IMR-90 (cell line): Measurements from ENCODE around the gene DYNLL2. TPM values are rescaled to one million over a fixed set of nuclear protein-coding genes. Genes with fewer than 3 reads are reported as not detected.

Experiments
- ATAC-seq: fragments of 200-7000 bp; cut with Tn5 transposase; 2 replicates; pipeline ENCODE4 v1.9.1; 2020; ENCODE audit warnings: low read depth, mild to moderate bottlenecking, moderate library complexity
- BruUV-seq: library from RNA; stranded (reverse); fragments of 400-500 nt; replicated peaks from 2 replicates; lab custom pipeline; 2021; lab: Mats Ljungman, UMichigan
- CTCF ChIA-PET: fragments of 300-600 bp; formaldehyde crosslinking; extraction: SDS; loops from one replicate; lab custom pipeline; 2021; ENCODE audit warnings: antibody characterized with exemption; lab: Yijun Ruan, JAX
- POLR2A ChIA-PET: fragments of 300-600 bp; sonication (Branson Sonifier 250); formaldehyde crosslinking; loops from one replicate; lab custom pipeline; 2022; ENCODE audit warnings: antibody characterized with exemption; ENCODE audit not compliant: unreplicated experiment; lab: Charles Lee
- DNase-seq: peaks from one replicate; pipeline ENCODE4 v3.0.0; 2013
- H2AFZ ChIP-seq: replicated peaks from 2 replicates; pipeline ENCODE3; 2013; ENCODE audit warnings: low read length, mild to moderate bottlenecking; ENCODE audit not compliant: poor library complexity
- H2AK5ac ChIP-seq: 2 replicates; pipeline ENCODE4 v1.6.1; 2013; ENCODE audit warnings: low read depth, low read length, inconsistent platforms
- H2AK9ac ChIP-seq: replicated peaks from 2 replicates; pipeline ENCODE3; 2013; ENCODE audit warnings: mild to moderate bottlenecking, low read depth, low read length, moderate library complexity; ENCODE audit not compliant: poor library complexity
- H2BK120ac ChIP-seq: 2 replicates; pipeline ENCODE4 v1.6.1; 2013; ENCODE audit warnings: low read depth, low read length, inconsistent platforms
- H2BK15ac ChIP-seq: 3 replicates; pipeline ENCODE4 v1.6.1; 2013; ENCODE audit warnings: low read depth, low read length, inconsistent platforms
- H2BK20ac ChIP-seq: 2 replicates; pipeline ENCODE4 v1.6.1; 2013; ENCODE audit warnings: low read depth, mild to moderate bottlenecking, inconsistent platforms, low read length, moderate library complexity
- H2BK5ac ChIP-seq: 2 replicates; pipeline ENCODE4 v1.6.1; 2013; ENCODE audit warnings: mild to moderate bottlenecking, low read depth, low read length, inconsistent platforms; ENCODE audit not compliant: poor library complexity, severe bottlenecking
- H3K14ac ChIP-seq: replicated peaks from 2 replicates; pipeline ENCODE4 v1.6.1; 2013; ENCODE audit warnings: low read depth, low read length, inconsistent platforms
- H3K18ac ChIP-seq: 2 replicates; pipeline ENCODE4 v1.6.1; 2013; ENCODE audit warnings: low read depth, low read length, control low read depth
- H3K23ac ChIP-seq: 2 replicates; pipeline ENCODE4 v1.6.1; 2013; ENCODE audit warnings: low read depth, low read length, inconsistent platforms
- H3K27ac ChIP-seq: 2 replicates; pipeline ENCODE4 v1.5.1; 2013; ENCODE audit warnings: mild to moderate bottlenecking, control low read depth, low read length; ENCODE audit not compliant: insufficient read depth
- H3K27me3 ChIP-seq: 2 replicates; pipeline ENCODE4 v1.6.1; 2013; ENCODE audit warnings: low read length; ENCODE audit not compliant: control insufficient read depth, insufficient read depth
- H3K36me3 ChIP-seq: 2 replicates; pipeline ENCODE4 v1.6.1; 2013; ENCODE audit warnings: low read length, mixed read lengths; ENCODE audit not compliant: control insufficient read depth, insufficient read depth
- H3K4ac ChIP-seq: 2 replicates; pipeline ENCODE4 v1.6.1; 2013; ENCODE audit warnings: low read depth, low read length, inconsistent platforms
- H3K4me1 ChIP-seq: 2 replicates; pipeline ENCODE4 v1.6.1; 2013; ENCODE audit warnings: low read length, mixed read lengths; ENCODE audit not compliant: control insufficient read depth, insufficient read depth
- H3K4me2 ChIP-seq: 2 replicates; pipeline ENCODE4 v1.6.1; 2013; ENCODE audit warnings: low read depth, mild to moderate bottlenecking, control low read depth, low read length, moderate library complexity
- H3K4me3 ChIP-seq: 2 replicates; pipeline ENCODE4 v1.5.1; 2013; ENCODE audit warnings: low read depth, mild to moderate bottlenecking, control low read depth, low read length, moderate library complexity; ENCODE audit not compliant: insufficient read depth
- H3K56ac ChIP-seq: 2 replicates; pipeline ENCODE4 v1.6.1; 2013; ENCODE audit warnings: low read length, inconsistent platforms; ENCODE audit not compliant: insufficient read depth; ENCODE audit errors: extremely low read depth
- H3K79me1 ChIP-seq, 2 experiments: 2 replicates each; pipeline ENCODE4 v1.6.1; 2013; ENCODE audit warnings: low read length in 2 of 2, inconsistent platforms in 1 of 2, low read depth in 1 of 2
- H3K9ac ChIP-seq: 2 replicates; pipeline ENCODE4 v1.6.1; 2013; ENCODE audit warnings: low read depth, low read length, control low read depth
- H3K9me1 ChIP-seq: 2 replicates; pipeline ENCODE4 v1.6.1; 2013; ENCODE audit warnings: low read length, inconsistent platforms; ENCODE audit not compliant: insufficient read depth
- H3K9me3 ChIP-seq: 2 replicates; pipeline ENCODE4 v1.6.1; 2013; ENCODE audit warnings: low read length; ENCODE audit not compliant: control insufficient read depth, insufficient read depth
- H4K20me1 ChIP-seq: 2 replicates; pipeline ENCODE4 v1.6.1; 2013; ENCODE audit warnings: low read length, inconsistent platforms; ENCODE audit not compliant: insufficient read depth
- H4K5ac ChIP-seq: 2 replicates; pipeline ENCODE4 v1.6.1; 2013; ENCODE audit warnings: mild to moderate bottlenecking, low read depth, low read length, control low read depth
- H4K8ac ChIP-seq, 2 experiments: 2 replicates each; pipeline ENCODE4 v1.6.1; 2013; ENCODE audit warnings: low read depth in 2 of 2, low read length in 2 of 2, control low read depth in 1 of 2, inconsistent platforms in 1 of 2
- H4K91ac ChIP-seq: 2 replicates; pipeline ENCODE4 v1.6.1; 2013; ENCODE audit warnings: low read depth, low read length, inconsistent platforms; ENCODE audit not compliant: insufficient read depth
- BHLHE40 ChIP-seq: fragments of 150-350 bp; IDR thresholded peaks from 2 replicates; pipeline ENCODE4 v1.6.1; 2016; ENCODE audit warnings: mild to moderate bottlenecking, low read depth, low read length
- CEBPB ChIP-seq: IDR thresholded peaks from 2 replicates; pipeline ENCODE4 v1.6.1; 2012; ENCODE audit warnings: low read depth, low read length, improper control_type of control experiment
- CHD1 ChIP-seq: IDR thresholded peaks from 2 replicates; pipeline ENCODE4 v1.6.1; 2012; ENCODE audit warnings: low read depth, low read length, improper control_type of control experiment
- FOS ChIP-seq: fragments of 150-350 bp; IDR thresholded peaks from 2 replicates; pipeline ENCODE4 v1.6.1; 2016; ENCODE audit warnings: low read depth, low read length
- MAFK ChIP-seq: IDR thresholded peaks from 2 replicates; pipeline ENCODE4 v1.6.1; 2012; ENCODE audit warnings: low read depth, low read length, improper control_type of control experiment
- MAZ ChIP-seq: IDR thresholded peaks from 2 replicates; pipeline ENCODE4 v1.6.1; 2012; ENCODE audit warnings: low read depth, mild to moderate bottlenecking, low read length, improper control_type of control experiment, moderate library complexity, borderline replicate concordance
- MXI1 ChIP-seq: IDR thresholded peaks from 2 replicates; pipeline ENCODE4 v1.6.1; 2012; ENCODE audit warnings: low read depth, mild to moderate bottlenecking, low read length, moderate library complexity, borderline replicate concordance
- NFE2L2 ChIP-seq: fragments of 150-350 bp; IDR thresholded peaks from 2 replicates; pipeline ENCODE4 v1.6.1; 2016; ENCODE audit warnings: low read depth, mild to moderate bottlenecking, low read length
- POLR2A ChIP-seq: IDR thresholded peaks from 2 replicates; pipeline ENCODE4 v1.6.1; 2012; ENCODE audit warnings: mild to moderate bottlenecking, low read depth, low read length
- RAD21 ChIP-seq: IDR thresholded peaks from 2 replicates; pipeline ENCODE4 v1.6.1; 2012; ENCODE audit warnings: low read length, improper control_type of control experiment
- RCOR1 ChIP-seq: IDR thresholded peaks from 2 replicates; pipeline ENCODE4 v1.6.1; 2012; ENCODE audit warnings: mild to moderate bottlenecking, low read length, improper control_type of control experiment; ENCODE audit not compliant: insufficient replicate concordance
- RFX5 ChIP-seq: IDR thresholded peaks from 2 replicates; pipeline ENCODE4 v1.8.0; 2012; ENCODE audit warnings: low read depth, mild to moderate bottlenecking, low read length, moderate library complexity
- SMC3 ChIP-seq: fragments of 150-350 bp; IDR thresholded peaks from 2 replicates; pipeline ENCODE4 v1.6.1; 2016; ENCODE audit warnings: low read depth, mild to moderate bottlenecking, antibody characterized with exemption, low read length, moderate library complexity
- whole genome bisulfite sequencing, 2 experiments: methylation state at CpG; one replicate each; pipeline versions ENCODE4 v1.1.5 to v1.1.7; 2013; ENCODE audit warnings: missing lambda C conversion rate in 2 of 2; ENCODE audit not compliant: insufficient read length in 1 of 2; ENCODE audit errors: extremely low coverage in 2 of 2; 5-methylcytosine and 5-hydroxymethylcytosine counted together
- dilution Hi-C: fragments of 300-500 bp; cut with HindIII; formaldehyde crosslinking; loops from one replicate; pipeline ENCODE4 v1.14.3; 2018; ENCODE audit warnings: low sequenced_read_pairs; ENCODE audit not compliant: unreplicated experiment
- in situ Hi-C: fragments of 300-500 bp; cut with MboI; formaldehyde crosslinking; loops from 3 replicates; pipeline ENCODE4 v1.14.3; 2019; ENCODE audit warnings: low sequenced_read_pairs, inconsistent platforms, mixed read lengths
- intact Hi-C: fragments of 100-400 bp; cut with micrococcal nuclease; formaldehyde crosslinking; loops from 2 replicates; pipeline ENCODE4 v1.10.0; 2022
- polyA plus RNA-seq, 3 experiments: library from polyadenylated mRNA; depleted of rRNA; stranded (reverse); fragments of >200 nt; gene quantifications; 2 replicates each; pipeline ENCODE4 v1.2.3, GENCODE V29; 2012; ENCODE audit warnings: low replicate concordance in 1 of 3
- total RNA-seq: library from RNA; depleted of rRNA; stranded (reverse); fragments of >200 nt; gene quantifications from 2 replicates; pipeline ENCODE4 v1.2.3, GENCODE V29; 2012

Gene DYNLL2
- total and polyA plus RNA-seq, 2 of the 4 experiments (the other 2 are of a cell fraction): 9.1 to 14.2 TPM

DNA sequence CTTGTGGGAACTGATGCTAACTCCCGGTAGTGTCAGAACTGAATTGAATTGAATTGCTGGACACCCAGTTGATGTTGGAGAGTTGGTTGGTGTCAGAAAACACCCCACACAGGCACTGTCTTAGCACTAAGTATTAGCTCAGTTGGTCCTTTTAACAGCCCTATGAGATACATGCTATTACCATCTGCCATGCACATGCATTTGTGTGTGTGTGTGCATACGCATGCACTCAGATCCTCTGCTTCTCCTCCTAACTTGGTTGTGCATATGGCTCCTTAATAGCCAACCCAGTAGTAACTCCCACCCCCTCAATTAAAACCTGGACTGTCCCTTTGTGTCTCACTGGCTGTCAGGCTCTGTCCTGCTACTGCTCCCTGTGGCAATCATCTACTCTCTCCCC, 32.3 kb upstream of the DYNLL2 start:
- Histone ChIP-seq H3K18ac (no peak overlapping the region), H2AFZ (no peak overlapping the region), H3K9me3 (no peaks in the 10 kb centered on the region), H3K9ac (no peak overlapping the region), H4K20me1 (no peaks in the 10 kb centered on the region), H3K4me1 (no peaks in the 10 kb centered on the region), H3K14ac (no peak overlapping the region), H3K4ac (no peak overlapping the region), H3K23ac (no peak overlapping the region), H3K56ac (no peak overlapping the region), H3K36me3 (no peaks in the 10 kb centered on the region), H3K79me1 (no peaks in the 10 kb centered on the region), H2BK15ac (no peak overlapping the region), H3K27ac (no peak overlapping the region), H2AK9ac (no peak overlapping the region), H2AK5ac (no peak overlapping the region), H2BK20ac (no peak overlapping the region), H2BK120ac (no peak overlapping the region), H3K4me3 (no peak overlapping the region), H4K91ac (no peak overlapping the region), H2BK5ac (no peak overlapping the region), H3K9me1 (no peaks in the 10 kb centered on the region), H4K8ac (no peak overlapping the region), H4K5ac (no peak overlapping the region), H3K27me3 (peaks cover 20% of the 10 kb centered on the region), H3K4me2 (no peak overlapping the region)
- intact Hi-C loops: no loop called here
- ChIA-PET CTCF (no interaction called here), POLR2A (no interaction called here)
- in situ Hi-C loops: no loop called here
- BruUV-seq: no TSS peak
- TF ChIP-seq MXI1: no peak
- no peak for TF ChIP-seq POLR2A
- no peak for TF ChIP-seq CHD1
- TF ChIP-seq NFE2L2: no peak
- no peak for TF ChIP-seq RFX5
- TF ChIP-seq MAFK: no peak
- no peak for TF ChIP-seq RAD21
- no peak for TF ChIP-seq MAZ
- no peak for TF ChIP-seq BHLHE40
- no peak for TF ChIP-seq SMC3
- no peak for TF ChIP-seq RCOR1
- TF ChIP-seq FOS: no peak
- no peak for TF ChIP-seq CEBPB
- dilution Hi-C loops: no loop called here
- WGBS, 2 experiments: no CpG with 5 or more reads among the region's 2 CpGs
- ATAC-seq: no peak
- DNase-seq: no peak
